HEK293 (cell line): ENCODE measurements around the gene MYOM1.

Source experiments
- ATF2 ChIP-seq: fragments of 450-650 bp; formaldehyde crosslinking; IDR thresholded peaks from 2 replicates; pipeline ENCODE4 v1.5.1; 2016; ENCODE audit warnings: missing biosample characterization, missing genetic modification characterization, low read depth
- CTCF ChIP-seq: fragments of 450-650 bp; formaldehyde crosslinking; IDR thresholded peaks from 2 replicates; pipeline ENCODE4 v1.5.1; 2016; ENCODE audit warnings: missing biosample characterization, missing genetic modification characterization
- KLF9 ChIP-seq: fragments of 450-650 bp; formaldehyde crosslinking; IDR thresholded peaks from 2 replicates; pipeline ENCODE4 v1.5.1; 2016; ENCODE audit warnings: missing biosample characterization, missing genetic modification characterization, low read depth
- SALL2 ChIP-seq: fragments of 450-650 bp; formaldehyde crosslinking; IDR thresholded peaks from 2 replicates; pipeline ENCODE4 v1.5.0; 2017; ENCODE audit warnings: missing biosample characterization, mild to moderate bottlenecking, missing genetic modification characterization, borderline replicate concordance
- TRIM28 ChIP-seq: IDR thresholded peaks from 2 replicates; pipeline ENCODE4 v1.6.1; 2011; ENCODE audit warnings: low read length, control low read depth, borderline replicate concordance
- ZBTB26 ChIP-seq: fragments of 450-650 bp; formaldehyde crosslinking; optimal IDR thresholded peaks from 2 replicates; pipeline ENCODE3; 2016; ENCODE audit warnings: missing biosample characterization, mild to moderate bottlenecking, missing genetic modification characterization
- ZEB2 ChIP-seq: fragments of 450-650 bp; formaldehyde crosslinking; IDR thresholded peaks from 2 replicates; pipeline ENCODE4 v1.5.1; 2016; ENCODE audit warnings: missing biosample characterization, missing genetic modification characterization
- ZNF214 ChIP-seq: fragments of 450-650 bp; formaldehyde crosslinking; IDR thresholded peaks from 2 replicates; pipeline ENCODE4 v1.5.1; 2017; ENCODE audit warnings: missing biosample characterization, mild to moderate bottlenecking, missing genetic modification characterization, borderline replicate concordance
- ZNF335 ChIP-seq: fragments of 450-650 bp; formaldehyde crosslinking; conservative IDR thresholded peaks from 2 replicates; pipeline ENCODE4 v1.5.1; 2016; ENCODE audit warnings: missing biosample characterization, missing genetic modification characterization
- ZSCAN30 ChIP-seq: fragments of 450-650 bp; IDR thresholded peaks from 2 replicates; pipeline ENCODE4 v1.5.1; 2018; ENCODE audit warnings: missing biosample characterization, mild to moderate bottlenecking, missing genetic modification characterization, moderate library complexity
- ZXDB ChIP-seq: fragments of 450-650 bp; formaldehyde crosslinking; IDR thresholded peaks from 2 replicates; pipeline ENCODE4 v1.5.1; 2016; ENCODE audit warnings: missing biosample characterization, missing genetic modification characterization

- TF ChIP-seq TRIM28 (no peak), CTCF (tag by site-specific recombination) (no peak), ZBTB26 (tag by site-specific recombination) (no peak), ZEB2 (no peak), KLF9 (no peak), ATF2 (tag by site-specific recombination) (no peak), ZXDB (tag by site-specific recombination) (no peak), SALL2 (tag by site-specific recombination) (no peak), ZNF335 (tag by site-specific recombination) (no peak), ZNF214 (no peak), ZSCAN30 (no peak)
Measured at GRCh38 chr18:3147935-3148554, 71.7 kb downstream of the MYOM1 start.
